ENCODE data around the gene USP9X. TPM values are rescaled to one million over a fixed set of nuclear protein-coding genes. Genes with fewer than 3 reads are reported as not detected.

USP9X gene
- total and polyA plus RNA-seq, 2 of the 8 experiments (the other 6 are each of a cell fraction or from before 2014, with no cell fraction given) = 79.2 to 300 TPM

- Histone ChIP-seq H3K23ac (ENCODE audit: insufficient read length) (no peak overlapping the region), H3K79me2 (ENCODE audit: control insufficient read depth in 1 of 2, insufficient read depth in 2 of 2, low read length in 2 of 2) (no peaks in the 10 kb centered on the region), H3K27ac (ENCODE audit: low read depth, low read length) (no peak overlapping the region), H4K91ac (replicated peaks; ENCODE audit: insufficient read length, low read length) (no peak overlapping the region), H3K79me1 (ENCODE audit: low read depth, low read length) (no peaks in the 10 kb centered on the region), H4K20me1 (replicated peaks in 1 of 2; ENCODE audit: control insufficient read depth in 1 of 2, insufficient read depth in 2 of 2, low read length in 2 of 2) (no peaks in the 10 kb centered on the region), H3K4ac (replicated peaks; ENCODE audit: insufficient read length, low read depth, low read length) (no peak overlapping the region), H2AFZ (ENCODE audit: low read length) (no peak overlapping the region), H2BK12ac (ENCODE audit: low read depth, low read length) (no peak overlapping the region), H2AK5ac (ENCODE audit: low read depth, low read length) (no peak overlapping the region), H4K8ac (ENCODE audit: extremely low read depth, insufficient read depth, low read length) (no peak overlapping the region), H3K27me3 (replicated peaks in 1 of 4; ENCODE audit: control insufficient read depth in 3 of 4, extremely low read depth in 1 of 4, insufficient read depth in 3 of 4, low read length in 3 of 4) (no peaks in the 10 kb centered on the region), H3K4me3 (ENCODE audit: extremely low read depth in 1 of 4, insufficient read depth in 2 of 4, low read depth in 3 of 4, low read length in 4 of 4) (no peak overlapping the region), H2BK120ac (replicated peaks; ENCODE audit: low read depth, low read length) (no peak overlapping the region), H3K36me3 (ENCODE audit: control insufficient read depth in 2 of 4, insufficient read depth in 4 of 4, low read length in 3 of 4) (no peaks in the 10 kb centered on the region), H4K5ac (ENCODE audit: insufficient read length, low read depth, low read length) (no peak overlapping the region), H2BK15ac (ENCODE audit: low read length) (no peak overlapping the region), H3K23me2 (ENCODE audit: low read depth, low read length) (no peaks in the 10 kb centered on the region), H3K9me3 (ENCODE audit: insufficient read depth in 2 of 2, low read depth in 1 of 2, low read length in 1 of 2) (no peaks in the 10 kb centered on the region), H2BK5ac (ENCODE audit: low read depth, low read length) (no peak overlapping the region), H3K4me1 (replicated peaks in 1 of 4; ENCODE audit: control insufficient read depth in 3 of 4, insufficient read depth in 4 of 4, low read length in 3 of 4) (no peaks in the 10 kb centered on the region), H2BK20ac (ENCODE audit: low read length) (no peak overlapping the region), H3K4me2 (ENCODE audit: insufficient read depth in 1 of 2, low read depth in 2 of 2, low read length in 2 of 2) (no peak overlapping the region), H3K9ac (replicated peaks in 1 of 4; ENCODE audit: extremely low read depth in 1 of 4, low read depth in 3 of 4, low read length in 3 of 4) (no peak overlapping the region), H3K18ac (ENCODE audit: extremely low read depth, low read length) (no peak overlapping the region), H3K14ac (ENCODE audit: insufficient read length) (no peak overlapping the region), H3K56ac (replicated peaks; ENCODE audit: insufficient read length, low read depth, low read length) (no peak overlapping the region)
- FAIRE-seq (no peak), DNase-seq (ENCODE audit: low read depth in 1 of 2, low spot score in 2 of 2) (no peak)
- CTCF ChIA-PET (ENCODE audit: partially characterized antibody) = interaction anchor here (0.6 to 2.1 kb wide), 4 partner anchors 11 to 698 kb away, joined by 3 to 5 read pairs (median 3); no protein-coding TSS in a partner anchor
- POLR2A ChIA-PET (ENCODE audit: partially characterized antibody) = no interaction called here
- 84% methylated on average over 11 of the region's 11 CpGs; no CpG with 5 or more reads in 1 of the 2 experiments for whole genome bisulfite sequencing, 2 experiments (ENCODE audit: extremely low coverage in 1 of 2, insufficient coverage in 1 of 2, insufficient read length in 1 of 2, insufficient replicate concordance in 2 of 2, low coverage in 1 of 2, low lambda C conversion rate in 2 of 2, missing lambda C conversion rate in 1 of 2)
- TF ChIP-seq FOSL1 (IDR thresholded peaks at IDR 0.05; ENCODE audit: insufficient read depth, low read depth, low read length) (no peak), CTCF (IDR thresholded peaks at IDR 0.05; ENCODE audit: control extremely low read depth in 1 of 3, insufficient read depth in 1 of 3, low read depth in 1 of 3, low read length in 3 of 3) (no peak), GABPA (IDR thresholded peaks at IDR 0.05; ENCODE audit: borderline replicate concordance, insufficient read depth, low read length) (no peak), POLR2AphosphoS5 (IDR thresholded peaks at IDR 0.05; ENCODE audit: low read depth, low read length) (no peak), BRCA1 (IDR thresholded peaks at IDR 0.05; ENCODE audit: low read depth, low read length) (no peak), CEBPB (IDR thresholded peaks at IDR 0.05; ENCODE audit: low read depth, low read length) (no peak), POU5F1 (IDR thresholded peaks at IDR 0.05; ENCODE audit: low read depth, low read length) (no peak), JUN (IDR thresholded peaks at IDR 0.05; ENCODE audit: low read depth, low read length) (no peak), SRF (IDR thresholded peaks at IDR 0.05; ENCODE audit: low read depth, low read length) (no peak), USF2 (IDR thresholded peaks at IDR 0.05; ENCODE audit: low read length) (no peak), ASH2L (IDR thresholded peaks at IDR 0.05; ENCODE audit: low read length) (no peak)
These were observed 156.7 kb downstream of the USP9X start for GRCh38 chrX:41241962-41242361.

Measured in H1 (cell line).